Activated CD4-positive, CD25-positive, alpha-beta regulatory T cell (primary cell): Measurements from ENCODE around the gene RPS17.

Experiments used
- DNase-seq, 4 experiments: peaks; one replicate each; lab custom pipeline; 2025; lab: John Stamatoyannopoulos, UW

Gene RPS17

GRCh38 chr15:82540055-82540983 is at the start of gene RPS17:
Gene RPS17, minus strand, starts transcription at chr15:82540457. Its CDS starts 29 bp downstream, at chr15:82540428.
- DNase-seq, result no peak

- no peak for DNase-seq
Measured at GRCh38 chr15:82587805-82588204, 47.5 kb upstream of the RPS17 start.

GRCh38 chr15:82585072-82585471 is 44.8 kb upstream of the RPS17 start:
- no peak for DNase-seq

DNA sequence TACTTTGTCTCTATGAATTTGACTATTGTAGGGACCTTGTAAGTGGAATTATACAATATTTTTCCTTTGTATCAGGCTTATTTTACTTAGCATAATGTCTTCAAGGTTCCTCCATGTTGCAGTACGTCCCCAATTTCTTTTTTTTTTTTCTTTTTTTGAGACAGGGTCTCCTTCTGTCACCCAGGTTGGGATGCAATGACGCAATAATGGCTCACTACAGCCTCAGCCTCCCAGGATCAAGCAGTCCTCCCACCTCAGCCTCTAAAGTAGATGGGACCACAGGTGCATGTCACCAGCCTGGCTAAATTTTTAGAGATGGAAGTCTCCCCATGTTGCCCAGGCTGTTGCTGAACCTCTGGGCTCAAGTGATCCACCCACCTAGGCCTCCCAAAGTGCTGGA is 40.5 kb upstream of the RPS17 start:
- no peak for DNase-seq

DNA sequence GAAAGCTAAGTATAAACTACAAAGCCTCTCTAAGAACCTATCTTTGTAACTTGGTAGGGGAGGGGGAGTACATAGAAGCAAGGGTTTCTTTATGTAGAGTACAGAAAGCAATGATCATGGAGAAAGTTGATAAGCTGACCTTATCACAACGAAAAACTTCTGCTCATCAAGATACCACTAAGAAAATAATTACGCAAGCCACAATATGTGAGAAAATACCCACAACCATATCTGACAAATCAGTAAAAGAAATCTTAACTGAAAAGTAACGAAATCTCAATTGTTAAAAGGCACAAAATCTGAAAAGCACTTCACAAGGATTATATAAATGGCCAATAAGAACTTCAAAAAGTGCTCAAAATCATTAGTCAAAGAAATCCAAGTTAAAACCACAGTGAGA is 35.1 kb upstream of the RPS17 start:
- DNase-seq, result no peak

DNA sequence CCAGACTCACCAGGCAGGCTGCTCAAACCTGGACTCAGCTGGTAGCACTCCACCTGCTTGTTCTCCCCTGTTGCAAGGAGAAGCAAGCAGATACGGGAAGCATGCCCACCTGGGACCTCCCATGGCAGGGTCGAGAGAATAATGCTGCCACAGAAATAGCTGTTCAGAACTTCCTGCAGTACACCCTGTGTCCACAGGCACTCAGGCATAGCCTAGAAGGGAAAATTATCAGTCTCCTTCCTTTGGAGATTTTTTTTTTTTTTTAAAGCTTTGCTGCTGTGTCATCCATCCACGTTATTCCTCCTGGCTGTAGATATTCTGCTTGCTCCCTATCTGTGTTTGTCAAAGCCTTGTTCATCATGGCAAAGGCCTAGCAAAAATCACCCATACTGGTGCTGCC is 32.7 kb upstream of the RPS17 start:
- DNase-seq, result no peak

- DNase-seq, result no peak
Measured at GRCh38 chr15:82572311-82572710, 32.1 kb upstream of the RPS17 start.

DNA sequence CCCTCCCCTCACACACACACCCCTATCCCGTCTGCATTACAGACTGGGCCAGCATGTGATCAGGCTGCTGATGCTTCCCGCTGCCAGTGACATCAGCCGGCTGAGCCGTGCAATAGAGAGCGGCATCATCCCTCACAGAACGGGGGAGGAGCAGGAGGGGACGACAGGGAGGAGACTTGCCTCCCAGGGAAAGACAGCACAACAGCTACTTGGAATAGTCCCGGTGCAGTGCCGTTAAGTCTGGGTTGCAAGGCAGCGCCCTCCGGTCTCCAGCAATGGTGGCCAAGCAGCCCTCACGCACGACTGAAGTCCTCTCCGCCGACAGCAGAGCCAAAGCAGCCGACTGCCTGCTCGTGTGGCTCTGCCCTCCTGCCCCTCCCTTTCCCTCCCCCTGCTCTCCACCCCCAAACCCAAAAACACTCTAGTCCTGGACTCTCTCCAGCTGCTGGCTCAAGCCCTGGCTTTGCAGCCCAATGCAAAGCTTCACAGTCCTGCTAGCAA is 31.5 kb upstream of the RPS17 start:
- DNase-seq, result no peak

DNA sequence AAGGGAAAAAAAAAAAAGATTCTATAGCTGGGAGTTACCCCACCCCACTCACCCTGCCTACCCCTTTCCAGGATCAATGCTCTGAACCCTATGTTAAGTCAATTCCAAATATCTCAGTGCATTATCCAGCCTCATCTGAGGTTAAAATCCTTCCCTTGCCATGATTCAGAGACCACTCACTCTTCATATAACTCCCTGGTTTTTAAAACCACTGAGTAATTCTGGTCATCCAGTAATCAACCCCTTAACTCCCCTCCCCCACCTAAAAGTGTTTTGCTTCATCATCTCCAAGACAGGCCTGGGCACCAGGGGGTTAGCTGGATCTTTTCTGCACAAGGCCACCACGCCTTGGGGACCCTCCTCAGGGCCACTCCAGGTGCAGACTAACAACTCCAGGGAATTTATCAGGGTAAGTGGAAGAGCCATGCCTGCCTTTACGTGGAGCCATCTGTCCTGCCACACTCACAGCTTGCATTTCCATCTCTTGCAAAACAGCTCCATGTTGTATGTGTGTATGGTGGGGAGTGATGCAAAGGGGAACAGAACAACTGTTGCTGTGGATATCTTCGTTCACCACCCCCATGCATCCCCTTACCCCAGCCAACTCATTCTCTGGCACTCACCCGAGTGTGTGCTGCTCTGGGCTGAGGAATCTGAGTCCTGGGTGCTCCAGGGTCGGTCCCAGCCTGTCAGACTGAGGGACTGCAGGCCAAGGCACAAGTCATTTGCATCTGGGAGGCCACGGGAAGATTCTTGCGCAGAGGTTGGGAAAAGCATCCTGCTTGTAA is 30.7 kb upstream of the RPS17 start:
- DNase-seq, result no peak

- no peak for DNase-seq
Measured at GRCh38 chr15:82569834-82570233, 29.6 kb upstream of the RPS17 start.

DNA sequence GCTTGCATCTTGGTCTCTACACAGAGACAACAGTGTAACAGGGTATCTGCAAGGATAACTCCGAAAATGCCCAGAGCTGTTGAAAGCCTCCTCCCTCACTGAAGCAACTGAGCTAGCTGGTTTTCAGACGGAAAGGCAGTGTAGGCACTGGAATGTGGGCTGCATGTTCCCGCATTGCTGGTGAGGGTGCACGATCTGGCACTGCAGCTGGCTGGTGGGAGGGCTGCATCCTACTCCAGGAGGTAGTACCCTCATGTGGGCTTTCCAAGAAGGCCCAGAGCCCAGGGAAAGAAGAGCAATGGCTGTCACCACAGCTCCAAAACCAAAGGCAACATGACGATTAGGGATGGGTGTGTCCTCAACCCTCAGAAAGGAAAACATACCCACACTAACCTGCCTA is 28.7 kb upstream of the RPS17 start:
- no peak for DNase-seq

GRCh38 chr15:82567661-82568060 is 27.4 kb upstream of the RPS17 start:
- DNase-seq, result no peak

- no peak for DNase-seq
Measured at GRCh38 chr15:82566690-82567089, 26.4 kb upstream of the RPS17 start.

DNA sequence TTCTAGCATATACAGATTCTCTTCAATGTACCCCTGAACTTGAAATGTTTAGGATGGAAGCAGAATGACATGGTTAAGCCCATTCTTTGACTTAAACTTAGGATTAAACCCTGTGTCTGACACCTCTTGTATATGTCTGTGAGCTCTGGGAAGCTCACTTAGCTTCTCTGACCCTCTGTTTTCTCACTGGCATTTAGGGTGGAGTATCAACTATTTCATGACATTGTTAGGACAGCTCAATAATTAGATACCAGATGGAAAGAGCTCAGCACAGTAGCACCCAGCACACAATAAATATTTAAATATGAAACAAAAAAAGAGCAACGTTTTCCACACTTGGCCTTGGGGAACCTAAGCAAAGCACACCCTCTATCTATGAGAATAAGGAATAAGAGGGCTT is 18.2 kb upstream of the RPS17 start:
- no peak for DNase-seq

DNA sequence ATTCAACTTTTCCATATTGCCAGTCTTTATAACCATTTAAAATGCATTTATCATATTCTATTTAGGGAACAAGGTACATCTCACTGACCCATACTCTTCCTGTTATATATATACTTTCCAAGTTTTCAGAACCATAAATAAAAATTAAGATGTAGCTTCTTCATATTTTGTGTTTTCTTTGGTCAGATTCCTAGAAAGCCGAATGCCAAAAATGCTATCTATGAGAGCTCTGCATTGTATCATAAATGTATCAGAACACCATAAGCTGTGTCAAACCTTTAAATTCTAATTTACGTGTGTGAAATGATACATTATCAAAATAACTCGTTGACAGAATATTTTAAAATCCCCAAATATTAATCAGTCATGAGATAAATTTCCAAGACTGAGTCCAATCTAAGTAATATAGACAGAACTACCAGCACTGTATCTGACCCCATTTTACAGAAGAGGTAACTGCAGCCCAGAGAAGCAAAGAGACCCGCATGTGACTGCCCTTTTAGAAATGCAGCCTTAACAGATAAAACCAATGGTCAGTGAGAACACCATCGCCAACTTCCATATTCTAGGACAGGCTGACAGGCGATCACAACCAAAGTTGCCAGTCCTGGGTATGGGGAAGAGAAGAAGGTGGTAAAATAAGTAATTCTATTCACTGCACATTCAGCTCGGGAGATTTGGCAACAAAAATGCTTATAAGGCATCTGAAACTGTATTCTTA is 16.2 kb upstream of the RPS17 start:
- DNase-seq, result no peak

GRCh38 chr15:82554849-82555248 is 14.6 kb upstream of the RPS17 start:
- DNase-seq, result no peak

DNA sequence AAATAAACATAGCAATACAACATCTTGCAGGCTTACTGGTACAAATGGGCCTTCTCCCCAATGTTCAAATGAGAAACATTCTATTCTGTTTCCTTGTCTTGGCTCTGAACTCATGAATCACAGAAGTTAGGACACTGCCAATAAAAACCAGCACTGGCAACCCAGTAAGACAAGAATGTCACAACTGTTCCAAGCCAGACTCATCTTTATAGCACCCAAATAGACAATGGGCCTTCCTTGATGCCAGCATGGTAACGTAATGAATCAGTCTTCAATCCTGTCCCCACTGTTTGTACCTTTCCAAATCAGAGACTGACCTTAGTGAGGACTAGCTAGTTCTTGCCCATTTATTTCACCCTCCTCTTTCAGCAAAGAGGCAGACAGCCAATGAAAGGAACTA is 14.1 kb upstream of the RPS17 start:
- DNase-seq, result no peak

- no peak for DNase-seq
Measured at GRCh38 chr15:82553846-82554245, 13.6 kb upstream of the RPS17 start.

DNA sequence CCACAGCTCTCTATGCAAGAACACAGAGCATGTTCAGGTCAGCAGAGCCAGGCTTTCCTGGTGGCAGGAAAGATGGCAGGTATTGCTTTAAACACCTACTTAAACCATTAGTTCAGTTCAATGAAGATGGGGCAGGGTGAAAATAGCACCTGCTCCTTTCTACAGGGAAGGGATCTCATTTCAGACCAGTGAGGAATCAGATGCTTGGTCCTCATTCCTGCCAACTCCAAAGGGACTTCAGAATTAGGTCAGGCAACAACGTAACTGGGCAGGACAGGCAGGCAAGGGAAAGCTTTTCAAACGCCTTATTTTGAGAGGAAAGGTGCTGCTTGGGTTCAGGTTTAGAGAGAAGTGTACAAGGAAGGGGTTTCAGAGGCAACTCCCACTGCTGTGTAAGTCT is 12.6 kb upstream of the RPS17 start:
- DNase-seq, result no peak

- DNase-seq, result no peak
Measured at GRCh38 chr15:82551646-82552247, 11.5 kb upstream of the RPS17 start.

GRCh38 chr15:82549199-82549665 is 9.0 kb upstream of the RPS17 start:
- no peak for DNase-seq

GRCh38 chr15:82548700-82549099 is 8.4 kb upstream of the RPS17 start:
- DNase-seq, result no peak
